A673 (cell line): ENCODE data around the gene ST3GAL4.
"Not testable (repeated sequence)": the region's sequence is repeated elsewhere in the genome, so short reads cannot be mapped to it uniquely, and the experiment has no call there.

Experiments
- EZH2 ChIP-seq: fragments of 200-600 bp; sonication (generic); IDR thresholded peaks from 2 replicates; pipeline ENCODE4 v1.6.1; 2017; ENCODE audit warnings: borderline replicate concordance, low read depth, mild to moderate bottlenecking, mixed read lengths, antibody characterized with exemption, low read length; ENCODE audit not compliant: poor library complexity, severe bottlenecking
- TF ChIP-seq, protein P1 (sequence below): fragments of 300-800, 200-600 bp; sonication (generic); conservative IDR thresholded peaks from 2 replicates; pipeline ENCODE4 v1.5.1; 2017; ENCODE audit warnings: low read depth, mild to moderate bottlenecking, antibody characterized with exemption, low read length, moderate library complexity, mixed read lengths

DNA sequence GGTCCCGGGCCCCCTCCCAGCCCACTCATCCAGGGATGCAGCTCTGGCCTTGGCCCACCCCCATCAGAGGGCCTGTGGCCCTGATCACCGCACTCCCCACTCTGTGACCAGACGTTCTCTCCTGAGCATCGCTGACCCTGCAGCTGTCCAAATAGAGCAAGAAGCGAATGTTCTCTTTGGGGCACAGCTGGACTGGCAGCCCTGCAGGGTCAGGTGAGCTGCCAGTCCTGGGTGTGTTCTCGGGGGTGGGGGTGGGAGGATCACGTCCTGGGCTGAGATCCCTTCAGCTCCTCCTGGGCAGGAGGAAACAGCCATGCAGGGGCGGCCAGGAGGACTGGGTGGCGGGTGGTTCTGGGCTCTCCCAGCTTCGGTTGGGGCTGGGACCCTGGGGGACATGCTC is 26.5 kb downstream of the ST3GAL4 start:
- TF ChIP-seq EZH2: not testable (repeated sequence)
- TF ChIP-seq, protein P1, sequence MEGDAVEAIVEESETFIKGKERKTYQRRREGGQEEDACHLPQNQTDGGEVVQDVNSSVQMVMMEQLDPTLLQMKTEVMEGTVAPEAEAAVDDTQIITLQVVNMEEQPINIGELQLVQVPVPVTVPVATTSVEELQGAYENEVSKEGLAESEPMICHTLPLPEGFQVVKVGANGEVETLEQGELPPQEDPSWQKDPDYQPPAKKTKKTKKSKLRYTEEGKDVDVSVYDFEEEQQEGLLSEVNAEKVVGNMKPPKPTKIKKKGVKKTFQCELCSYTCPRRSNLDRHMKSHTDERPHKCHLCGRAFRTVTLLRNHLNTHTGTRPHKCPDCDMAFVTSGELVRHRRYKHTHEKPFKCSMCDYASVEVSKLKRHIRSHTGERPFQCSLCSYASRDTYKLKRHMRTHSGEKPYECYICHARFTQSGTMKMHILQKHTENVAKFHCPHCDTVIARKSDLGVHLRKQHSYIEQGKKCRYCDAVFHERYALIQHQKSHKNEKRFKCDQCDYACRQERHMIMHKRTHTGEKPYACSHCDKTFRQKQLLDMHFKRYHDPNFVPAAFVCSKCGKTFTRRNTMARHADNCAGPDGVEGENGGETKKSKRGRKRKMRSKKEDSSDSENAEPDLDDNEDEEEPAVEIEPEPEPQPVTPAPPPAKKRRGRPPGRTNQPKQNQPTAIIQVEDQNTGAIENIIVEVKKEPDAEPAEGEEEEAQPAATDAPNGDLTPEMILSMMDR: not testable (repeated sequence)
